ENCODE results near the gene PBX3.
A peak's percentile ranks its signal among the peaks of the same experiment; 100 is the strongest.

The PBX3 gene

DNA sequence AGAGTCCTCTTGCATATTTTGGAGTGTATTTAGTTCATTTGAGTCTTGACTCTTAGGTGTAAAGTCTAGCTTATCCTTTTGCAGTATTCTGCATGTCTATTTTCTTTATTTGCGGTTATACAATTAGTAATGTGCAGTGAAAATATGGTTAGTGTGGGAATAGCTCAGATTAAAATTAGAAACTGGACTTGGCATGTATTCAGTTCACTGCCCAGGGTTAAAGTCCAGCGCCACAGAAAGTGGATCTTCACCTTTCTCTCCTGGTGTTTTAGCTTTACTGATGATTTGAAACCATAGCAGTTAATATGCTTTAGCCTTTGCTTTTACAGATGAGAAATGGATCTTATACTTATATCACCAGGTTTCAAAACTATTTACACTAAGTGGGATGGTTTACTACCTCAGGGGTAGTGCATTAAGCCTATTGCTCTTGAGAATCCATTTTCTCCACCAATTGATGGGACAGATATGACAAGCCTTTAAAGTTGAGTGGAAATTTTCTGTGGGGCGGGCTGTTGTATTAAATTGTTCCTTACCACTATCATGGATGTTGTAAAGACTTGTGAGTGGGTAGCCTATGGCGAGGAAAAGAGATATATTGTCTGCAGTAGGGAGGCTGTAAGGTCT is 48.9 kb downstream of the PBX3 start:
- DNase-seq (ENCODE audit: low read depth), result no peak
- TF ChIP-seq, protein P1, sequence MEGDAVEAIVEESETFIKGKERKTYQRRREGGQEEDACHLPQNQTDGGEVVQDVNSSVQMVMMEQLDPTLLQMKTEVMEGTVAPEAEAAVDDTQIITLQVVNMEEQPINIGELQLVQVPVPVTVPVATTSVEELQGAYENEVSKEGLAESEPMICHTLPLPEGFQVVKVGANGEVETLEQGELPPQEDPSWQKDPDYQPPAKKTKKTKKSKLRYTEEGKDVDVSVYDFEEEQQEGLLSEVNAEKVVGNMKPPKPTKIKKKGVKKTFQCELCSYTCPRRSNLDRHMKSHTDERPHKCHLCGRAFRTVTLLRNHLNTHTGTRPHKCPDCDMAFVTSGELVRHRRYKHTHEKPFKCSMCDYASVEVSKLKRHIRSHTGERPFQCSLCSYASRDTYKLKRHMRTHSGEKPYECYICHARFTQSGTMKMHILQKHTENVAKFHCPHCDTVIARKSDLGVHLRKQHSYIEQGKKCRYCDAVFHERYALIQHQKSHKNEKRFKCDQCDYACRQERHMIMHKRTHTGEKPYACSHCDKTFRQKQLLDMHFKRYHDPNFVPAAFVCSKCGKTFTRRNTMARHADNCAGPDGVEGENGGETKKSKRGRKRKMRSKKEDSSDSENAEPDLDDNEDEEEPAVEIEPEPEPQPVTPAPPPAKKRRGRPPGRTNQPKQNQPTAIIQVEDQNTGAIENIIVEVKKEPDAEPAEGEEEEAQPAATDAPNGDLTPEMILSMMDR (conservative IDR thresholded peaks at IDR 0.05; ENCODE audit: control insufficient read depth, insufficient read depth, low read depth, low read length), result no peak
- no peak overlapping the region for H3K4me3 ChIP-seq (ENCODE audit: control insufficient read depth, low read depth, low read length)

DNA sequence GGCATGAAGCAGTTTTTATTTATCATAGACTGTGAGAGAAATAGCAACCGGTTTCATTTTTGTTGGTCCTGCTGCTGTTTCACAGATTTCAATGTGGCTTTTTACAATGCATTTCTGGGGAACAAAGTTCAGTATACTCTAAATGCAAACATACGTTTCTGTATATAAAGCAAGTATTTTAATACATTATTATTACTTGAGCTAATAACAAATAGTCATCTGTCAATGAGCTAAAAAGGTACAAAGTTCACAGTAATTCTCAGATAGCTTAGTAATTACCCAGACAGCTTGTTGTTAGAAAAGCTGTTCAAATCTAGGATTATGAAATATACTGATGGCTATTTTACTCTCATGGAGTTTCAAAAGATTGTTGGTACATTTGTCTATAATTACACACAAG is 50.8 kb downstream of the PBX3 start:
- TF ChIP-seq, protein P1 (conservative IDR thresholded peaks at IDR 0.05; ENCODE audit: control insufficient read depth, insufficient read depth, low read depth, low read length), result no peak
- no peak overlapping the region for H3K4me3 ChIP-seq (ENCODE audit: control insufficient read depth, low read depth, low read length)
- DNase-seq (ENCODE audit: low read depth), result no peak

DNA sequence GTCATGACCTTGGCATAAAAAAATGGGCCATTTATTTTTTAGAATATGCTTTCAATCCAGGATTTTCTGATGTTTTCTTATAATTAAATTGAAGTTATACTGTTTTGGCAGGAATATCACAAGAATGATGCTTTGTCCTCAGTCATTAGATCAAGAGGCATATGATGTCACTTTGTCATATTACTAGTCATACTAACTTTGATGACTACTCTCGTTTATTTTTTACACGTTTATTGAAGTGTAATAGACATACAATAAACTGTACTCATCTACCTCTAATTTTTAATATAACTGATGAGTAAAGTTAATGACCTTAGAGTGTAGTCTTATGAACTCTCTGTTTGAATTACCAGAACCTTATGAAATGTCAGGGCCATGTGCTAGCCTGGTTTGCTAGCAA is 56.4 kb downstream of the PBX3 start:
- H3K4me3 ChIP-seq (ENCODE audit: control insufficient read depth, low read depth, low read length), result no peak overlapping the region
- TF ChIP-seq, protein P1 (conservative IDR thresholded peaks at IDR 0.05; ENCODE audit: control insufficient read depth, insufficient read depth, low read depth, low read length), result no peak
- DNase-seq (ENCODE audit: low read depth), result no peak

DNA sequence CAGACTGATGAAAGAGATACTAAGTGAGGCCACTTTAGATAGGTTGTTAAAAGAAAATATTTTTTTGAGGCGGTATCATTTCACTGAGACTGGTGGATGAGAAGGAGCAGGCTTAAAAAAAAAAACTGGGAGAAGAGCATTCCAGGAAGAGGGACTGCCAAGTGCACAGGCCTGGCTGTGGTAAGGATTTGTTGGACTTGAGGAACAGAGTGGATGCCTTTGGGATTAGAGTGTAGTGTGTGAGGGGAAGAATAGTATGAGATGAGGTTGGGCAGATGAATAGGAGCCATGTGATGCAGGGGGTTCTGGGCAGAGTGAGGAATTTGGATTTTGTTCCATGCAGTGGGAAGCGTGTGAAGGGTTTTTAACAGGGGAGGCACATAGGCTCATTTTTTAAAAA is 57.9 kb downstream of the PBX3 start:
- DNase-seq (ENCODE audit: low read depth), result peak; percentile 78
- TF ChIP-seq, protein P1 (conservative IDR thresholded peaks at IDR 0.05; ENCODE audit: control insufficient read depth, insufficient read depth, low read depth, low read length), result no peak

DNA sequence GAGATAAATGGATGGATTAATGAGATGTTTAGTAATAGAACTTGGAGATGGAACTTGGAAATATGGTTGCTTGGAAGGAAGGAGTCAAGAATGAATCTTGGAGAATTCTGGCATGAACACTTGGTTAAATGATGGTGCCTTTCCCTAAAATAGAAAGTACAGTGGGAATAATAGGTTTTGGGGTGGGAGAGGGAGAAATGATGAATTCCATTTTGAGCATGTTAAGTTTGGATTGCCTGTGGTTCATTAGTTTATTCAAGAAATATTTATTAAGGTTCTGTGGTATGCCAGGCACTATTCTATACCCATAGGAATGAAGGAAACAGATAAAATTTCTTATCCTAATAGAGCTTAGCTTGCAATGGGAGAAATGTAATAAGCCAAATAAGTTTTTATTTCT is 58.4 kb downstream of the PBX3 start:
- TF ChIP-seq, protein P1 (conservative IDR thresholded peaks at IDR 0.05; ENCODE audit: control insufficient read depth, insufficient read depth, low read depth, low read length), result no peak
- DNase-seq (ENCODE audit: low read depth), result no peak
- H3K4me3 ChIP-seq (ENCODE audit: control insufficient read depth, low read depth, low read length), result no peak overlapping the region

More for the DNA sequence above, 57.9 kb downstream of the PBX3 start:
- H3K4me3 ChIP-seq (ENCODE audit: control insufficient read depth, low read depth, low read length), result no peak overlapping the region

DNA sequence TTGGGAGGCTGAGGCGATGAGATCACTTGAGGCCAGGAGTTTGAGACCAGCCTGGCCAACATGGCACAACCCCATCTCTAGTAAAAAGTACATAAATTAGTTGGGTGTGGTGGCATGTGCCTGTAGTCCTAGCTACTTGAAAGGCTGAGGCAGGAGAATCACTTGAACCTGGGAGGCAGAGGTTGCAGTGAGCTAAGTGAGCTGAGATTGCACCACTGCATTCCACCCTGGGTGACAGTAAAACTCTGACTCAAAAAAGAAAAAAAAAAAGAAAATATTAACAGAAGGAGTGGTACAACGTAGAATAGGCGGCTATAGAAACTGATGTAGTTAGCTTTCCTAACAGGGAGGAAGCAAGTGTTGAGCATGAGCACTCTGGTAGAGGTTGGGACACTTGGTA is 59.9 kb downstream of the PBX3 start:
- no peak overlapping the region for H3K4me3 ChIP-seq (ENCODE audit: control insufficient read depth, low read depth, low read length)
- TF ChIP-seq, protein P1 (conservative IDR thresholded peaks at IDR 0.05; ENCODE audit: control insufficient read depth, insufficient read depth, low read depth, low read length), result no peak
- DNase-seq (ENCODE audit: low read depth), result peak; percentile 61

DNA sequence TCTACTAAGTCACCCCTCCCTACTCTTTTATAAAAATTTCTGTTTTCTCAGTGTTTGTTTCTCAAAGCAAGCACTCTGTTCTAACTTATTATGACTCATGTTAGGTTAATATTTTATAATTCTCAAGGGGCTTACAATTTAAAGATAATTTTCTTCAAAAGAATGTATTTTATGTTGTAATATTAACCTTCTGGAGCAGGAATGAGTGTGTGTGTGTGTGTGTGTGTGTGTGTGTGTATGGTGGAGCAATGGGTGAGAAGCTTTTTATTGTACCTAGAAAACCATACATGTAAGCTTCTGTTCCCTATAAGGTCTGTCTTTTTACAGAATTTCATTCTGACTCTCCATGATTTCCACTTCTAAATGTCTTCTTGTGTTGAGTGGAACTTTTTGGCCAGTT is 63.0 kb downstream of the PBX3 start:
- peak; percentile 52 for DNase-seq (ENCODE audit: low read depth)
- TF ChIP-seq, protein P1 (conservative IDR thresholded peaks at IDR 0.05; ENCODE audit: control insufficient read depth, insufficient read depth, low read depth, low read length), result no peak
- H3K4me3 ChIP-seq (ENCODE audit: control insufficient read depth, low read depth, low read length), result no peak overlapping the region

Data from fibroblast of mammary gland (primary cell).